SK-N-SH (cell line): ENCODE data around the gene PHOX2A. TPM values are rescaled to one million over a fixed set of nuclear protein-coding genes. Genes with fewer than 3 reads are reported as not detected.

ENCODE experiments used
- CTCF ChIA-PET: fragments of 300-600, 350-600 bp; formaldehyde crosslinking; extraction: SDS; loops from one replicate; lab custom pipeline; 2021; lab: Yijun Ruan, JAX
- POLR2A ChIA-PET: fragments of 350-600 bp; sonication (Branson Sonifier 250); formaldehyde crosslinking; extraction: SDS; loops from one replicate; lab custom pipeline; 2020; ENCODE audit warnings: antibody characterized with exemption, inconsistent platforms; lab: Yijun Ruan, JAX
- DNase-seq: peaks from one replicate; pipeline ENCODE4 v3.0.0; 2012
- H2AFZ ChIP-seq: fragments of 200-600 bp; sonication (generic); 2 replicates; pipeline ENCODE4 v1.8.1; 2016; ENCODE audit warnings: antibody characterized with exemption, mild to moderate bottlenecking, low read depth
- H3F3A ChIP-seq: fragments of 200-600 bp; sonication (generic); replicated peaks from 2 replicates; pipeline ENCODE3; 2016; ENCODE audit warnings: antibody characterized with exemption, mild to moderate bottlenecking; ENCODE audit not compliant: insufficient read depth
- H3K27ac ChIP-seq, 2 experiments: fragments of 200-500 bp in 1 of 2; fragments of 200-600 bp in 1 of 2; sonication (Bioruptor generic) in 1 of 2; sonication (generic), shearing (Covaris generic) in 1 of 2; 2 replicates each; pipeline versions ENCODE4 v1.5.1 to v1.6.1; 2014 to 2016; ENCODE audit warnings: low read depth in 2 of 2, inconsistent platforms in 1 of 2, low read length in 1 of 2, mild to moderate bottlenecking in 1 of 2, mixed read lengths in 1 of 2
- H3K27me3 ChIP-seq: fragments of 200-600 bp; sonication (generic), shearing (Covaris generic); 2 replicates; pipeline ENCODE4 v1.6.1; 2016; ENCODE audit warnings: mixed run types; ENCODE audit not compliant: insufficient read depth
- H3K36me3 ChIP-seq, 2 experiments: fragments of 200-500 bp in 1 of 2; fragments of 200-600 bp in 1 of 2; sonication (Bioruptor generic) in 1 of 2; sonication (generic) in 1 of 2; replicated peaks in 1 of 2; 2 replicates each; pipeline versions ENCODE3 to v1.5.1; 2014 to 2016; ENCODE audit warnings: low read length in 1 of 2, mild to moderate bottlenecking in 1 of 2; ENCODE audit not compliant: insufficient read depth in 2 of 2, control insufficient read depth in 1 of 2
- H3K4me1 ChIP-seq, 2 experiments: fragments of 200-500 bp in 1 of 2; fragments of 200-600 bp in 1 of 2; sonication (Bioruptor generic) in 1 of 2; sonication (generic), shearing (Covaris generic) in 1 of 2; 2 replicates each; pipeline versions ENCODE4 v1.5.1 to v1.6.1; 2014 to 2016; ENCODE audit warnings: low read depth in 1 of 2, low read length in 1 of 2, mixed run types in 1 of 2; ENCODE audit not compliant: insufficient read depth in 2 of 2, control insufficient read depth in 1 of 2
- H3K4me2 ChIP-seq: fragments of 200-600 bp; sonication (generic), shearing (Covaris generic); 2 replicates; pipeline ENCODE4 v1.6.1; 2017; ENCODE audit warnings: mixed run types
- H3K4me3 ChIP-seq, 2 experiments: fragments of 200-500 bp in 1 of 2; fragments of 200-600 bp in 1 of 2; sonication (Bioruptor generic) in 1 of 2; sonication (generic), shearing (Covaris generic) in 1 of 2; 2 replicates each; pipeline versions ENCODE4 v1.5.1 to v1.8.1; 2014 to 2016; ENCODE audit warnings: low read depth in 2 of 2, inconsistent platforms in 1 of 2, low read length in 1 of 2, mild to moderate bottlenecking in 1 of 2, mixed read lengths in 1 of 2, moderate library complexity in 1 of 2
- H3K79me2 ChIP-seq: fragments of 200-600 bp; sonication (generic); 2 replicates; pipeline ENCODE4 v1.8.1; 2017; ENCODE audit warnings: mild to moderate bottlenecking; ENCODE audit not compliant: insufficient read depth
- H3K9ac ChIP-seq: fragments of 200-600 bp; sonication (generic); 2 replicates; pipeline ENCODE4 v1.6.1; 2017; ENCODE audit warnings: mixed run types
- H3K9me2 ChIP-seq: fragments of 200-600 bp; sonication (generic); 2 replicates; pipeline ENCODE4 v1.6.1; 2017; ENCODE audit warnings: mixed run types
- H3K9me3 ChIP-seq: fragments of 200-600 bp; sonication (generic); 2 replicates; pipeline ENCODE4 v1.6.1; 2017; ENCODE audit warnings: mixed run types, mild to moderate bottlenecking, moderate library complexity
- H4K20me1 ChIP-seq: fragments of 200-600 bp; sonication (generic); 2 replicates; pipeline ENCODE4 v1.6.1; 2017; ENCODE audit warnings: mild to moderate bottlenecking, mixed run types; ENCODE audit not compliant: insufficient read depth
- CHD2 ChIP-seq: fragments of 150-350 bp; IDR thresholded peaks from 2 replicates; pipeline ENCODE4 v1.6.1; 2018; ENCODE audit warnings: low read length; ENCODE audit not compliant: partially characterized antibody
- EP300 ChIP-seq, 2 experiments: IDR thresholded peaks; 2 replicates each; pipeline versions ENCODE4 v1.4.0 to v1.6.1; 2012; ENCODE audit warnings: borderline replicate concordance in 1 of 2, low read depth in 1 of 2, low read length in 1 of 2
- EZH2phosphoT487 ChIP-seq: fragments of 200-600 bp; sonication (generic); IDR thresholded peaks from 2 replicates; pipeline ENCODE4 v1.6.1; 2017; ENCODE audit warnings: low read depth, mixed run types, mild to moderate bottlenecking, antibody characterized with exemption, moderate library complexity, borderline replicate concordance
- FOSL2 ChIP-seq: IDR thresholded peaks from 2 replicates; pipeline ENCODE4 v1.4.0; 2012; ENCODE audit warnings: low read depth, mild to moderate bottlenecking, moderate library complexity, borderline replicate concordance
- FOXJ3 ChIP-seq: sonication (generic); formaldehyde crosslinking; IDR thresholded peaks from 2 replicates; pipeline ENCODE4 v1.5.1; 2020; ENCODE audit warnings: mild to moderate bottlenecking, missing genetic modification reagents
- FOXM1 ChIP-seq: IDR thresholded peaks from 2 replicates; pipeline ENCODE4 v1.4.0; 2012; ENCODE audit warnings: low read depth, mild to moderate bottlenecking
- GATA2 ChIP-seq: sonication (generic); formaldehyde crosslinking; IDR thresholded peaks from 2 replicates; pipeline ENCODE4 v1.5.0; 2020; ENCODE audit warnings: mild to moderate bottlenecking, missing genetic modification reagents
- MEF2A ChIP-seq: IDR thresholded peaks from 2 replicates; pipeline ENCODE4 v1.4.0; 2012; ENCODE audit warnings: low read depth, borderline replicate concordance
- NFIC ChIP-seq: IDR thresholded peaks from 2 replicates; pipeline ENCODE4 v1.4.0; 2012; ENCODE audit warnings: borderline replicate concordance
- RAD21 ChIP-seq: IDR thresholded peaks from 2 replicates; pipeline ENCODE4 v1.6.1; 2012; ENCODE audit warnings: mild to moderate bottlenecking, low read length
- RCOR1 ChIP-seq: fragments of 150-350 bp; IDR thresholded peaks from 2 replicates; pipeline ENCODE4 v1.6.1; 2017; ENCODE audit warnings: antibody characterized with exemption, low read length
- SIN3A ChIP-seq: IDR thresholded peaks from 2 replicates; pipeline ENCODE4 v1.6.1; 2012; ENCODE audit warnings: low read depth, mild to moderate bottlenecking, low read length, moderate library complexity, borderline replicate concordance
- TAF1 ChIP-seq: IDR thresholded peaks from 2 replicates; pipeline ENCODE4 v1.6.1; 2012; ENCODE audit warnings: low read depth, mild to moderate bottlenecking, low read length, moderate library complexity, borderline replicate concordance
- TEAD4 ChIP-seq: IDR thresholded peaks from 2 replicates; pipeline ENCODE4 v1.4.0; 2012; ENCODE audit warnings: mild to moderate bottlenecking, borderline replicate concordance; ENCODE audit not compliant: insufficient read depth
- YY1 ChIP-seq: IDR thresholded peaks from 2 replicates; pipeline ENCODE4 v1.4.0; 2012; ENCODE audit warnings: low read depth, mild to moderate bottlenecking
- ZBTB33 ChIP-seq: IDR thresholded peaks from 2 replicates; pipeline ENCODE4 v1.4.0; 2012; ENCODE audit warnings: low read depth, borderline replicate concordance
- WGBS: methylation state at CpG from one replicate; pipeline ENCODE4 v1.1.6; 2017; ENCODE audit warnings: low lambda C conversion rate; 5-methylcytosine and 5-hydroxymethylcytosine counted together
- polyA plus RNA-seq, 3 experiments: library from polyadenylated mRNA; depleted of rRNA; stranded (reverse); fragments of >200 nt; gene quantifications; 2 replicates each; pipeline ENCODE4 v1.2.3, GENCODE V29; 2012
- TF ChIP-seq, protein P1 (sequence below): fragments of 150-350 bp; IDR thresholded peaks from 2 replicates; pipeline ENCODE4 v1.6.1; 2017; ENCODE audit warnings: antibody characterized with exemption, low read length, low read depth, borderline replicate concordance

Gene PHOX2A
- polyA plus RNA-seq, 1 of the 3 experiments (the other 2 are of a cell fraction) = 75.6 TPM

DNA sequence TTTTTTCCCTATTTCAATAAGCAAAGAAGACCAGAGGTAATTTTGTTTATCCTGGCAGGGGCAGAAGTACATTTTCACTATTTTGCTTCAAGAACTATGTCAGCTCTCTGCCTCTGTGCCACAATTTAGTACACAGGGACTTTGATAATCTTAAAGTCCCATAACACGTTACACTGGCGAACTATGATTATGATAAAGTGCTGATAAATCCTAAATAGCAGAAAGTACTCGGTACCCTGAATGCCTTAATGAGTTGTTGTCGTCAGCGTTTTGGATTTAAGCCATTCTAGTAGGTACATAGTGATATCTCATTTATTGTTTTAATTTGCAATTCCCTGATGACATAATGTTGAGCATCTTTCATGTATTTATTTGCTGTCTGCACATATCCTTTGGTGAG is 16.6 kb upstream of the PHOX2A start:
- ChIA-PET POLR2A (no interaction called here), CTCF (interaction anchor here (1.5 kb wide), 1 partner anchor 92 kb away, joined by 3 read pairs; no protein-coding TSS in a partner anchor)
- Histone ChIP-seq H3K27ac (peak overlapping the region in 1 of 2 experiments; percentile 62; a peak in 2 of 4 replicates), H3K4me2 (no peak overlapping the region; the same call in 1 of the 2 replicates), H3K4me1 (no peaks in the 10 kb centered on the region; a peak in 1 of 4 replicates), H2AFZ (no peak overlapping the region), H3K9me2 (no peaks in the 10 kb centered on the region), H3K9me3 (no peaks in the 10 kb centered on the region), H3K36me3 (no peaks in the 10 kb centered on the region), H3K27me3 (no peaks in the 10 kb centered on the region), H4K20me1 (no peaks in the 10 kb centered on the region), H3K4me3 (no peak overlapping the region), H3K9ac (no peak overlapping the region), H3F3A (peaks cover 7% of the 10 kb centered on the region), H3K79me2 (no peaks in the 10 kb centered on the region)
- no peak for TF ChIP-seq ZBTB33
- TF ChIP-seq FOSL2 = no peak
- no peak for TF ChIP-seq MEF2A
- no peak for TF ChIP-seq EZH2phosphoT487
- TF ChIP-seq, protein P1, sequence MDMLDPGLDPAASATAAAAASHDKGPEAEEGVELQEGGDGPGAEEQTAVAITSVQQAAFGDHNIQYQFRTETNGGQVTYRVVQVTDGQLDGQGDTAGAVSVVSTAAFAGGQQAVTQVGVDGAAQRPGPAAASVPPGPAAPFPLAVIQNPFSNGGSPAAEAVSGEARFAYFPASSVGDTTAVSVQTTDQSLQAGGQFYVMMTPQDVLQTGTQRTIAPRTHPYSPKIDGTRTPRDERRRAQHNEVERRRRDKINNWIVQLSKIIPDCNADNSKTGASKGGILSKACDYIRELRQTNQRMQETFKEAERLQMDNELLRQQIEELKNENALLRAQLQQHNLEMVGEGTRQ = no peak
- no peak for TF ChIP-seq FOXJ3 (CRISPR knock-in tag)
- TF ChIP-seq SIN3A = no peak
- no peak for TF ChIP-seq YY1
- peak; percentile 45 for DNase-seq
- 36% methylated on average over 5 of the region's 5 CpGs for WGBS

GRCh38 chr11:72259490-72259889 is 15.5 kb upstream of the PHOX2A start:
- H3K4me1 ChIP-seq = no peaks in the 10 kb centered on the region; a peak in 1 of 4 replicates
- no peak for DNase-seq
- H3K4me2 ChIP-seq = no peak overlapping the region
- H3K27me3 ChIP-seq = no peaks in the 10 kb centered on the region
- no peak overlapping the region for H3K4me3 ChIP-seq
- WGBS = 74% methylated on average over 2 of the region's 2 CpGs
- H3K9me3 ChIP-seq = no peaks in the 10 kb centered on the region
- H4K20me1 ChIP-seq = no peaks in the 10 kb centered on the region
- ChIA-PET POLR2A (interaction anchor here (0.7 to 1.8 kb wide), 2 partner anchors 15 to 93 kb away, joined by 3 to 5 read pairs; partner anchors contain the start of gene PHOX2A), CTCF (interaction anchor here (1.2 to 1.6 kb wide), 2 partner anchors 9 to 10 kb away, joined by 3 to 6 read pairs; no protein-coding TSS in a partner anchor)
- H3K9ac ChIP-seq = no peak overlapping the region
- H3K27ac ChIP-seq = no peak overlapping the region
- TF ChIP-seq FOSL2 (no peak), CHD2 (no peak), GATA2 (no peak), RCOR1 (no peak), RAD21 (no peak), TEAD4 (no peak), FOXM1 (no peak), MEF2A (no peak), EP300 (IDR thresholded peaks at IDR 0.05; ENCODE audit: borderline replicate concordance in 1 of 2, low read depth in 1 of 2, low read length in 1 of 2) (no peak), TAF1 (no peak), EZH2phosphoT487 (no peak), ZBTB33 (no peak), NFIC (no peak)
- TF ChIP-seq, protein P1 = no peak
- H3K9me2 ChIP-seq = no peaks in the 10 kb centered on the region
- no peaks in the 10 kb centered on the region for H3K36me3 ChIP-seq
- no peaks in the 10 kb centered on the region for H3K79me2 ChIP-seq
- no peak overlapping the region for H2AFZ ChIP-seq
- H3F3A ChIP-seq = peaks cover 7% of the 10 kb centered on the region
